ENCODE results near the gene SEPTIN5.

- TF ChIP-seq CTCF (conservative IDR thresholded peaks at IDR 0.05; ENCODE audit: low read depth in 2 of 2) (no peak), NANOG (IDR thresholded peaks at IDR 0.05; ENCODE audit: borderline replicate concordance) (no peak), EZH2 (IDR thresholded peaks at IDR 0.05; ENCODE audit: low read depth, unreplicated experiment) (no peak)
Measured at GRCh38 chr22:19673660-19674059, 40.6 kb upstream of the SEPTIN5 start.
